ES-I3 (cell line): ENCODE measurements around the gene MZT2B.
"Not testable (repeated sequence)": the region's sequence is repeated elsewhere in the genome, so short reads cannot be mapped to it uniquely, and the experiment has no call there.

Source experiments
- H3K36me3 ChIP-seq: 2 replicates; pipeline ENCODE4 v1.6.1; 2013; ENCODE audit warnings: mild to moderate bottlenecking, low read length, control low read depth, moderate library complexity; ENCODE audit not compliant: insufficient read depth
- H3K4me1 ChIP-seq: 2 replicates; pipeline ENCODE4 v1.6.1; 2013; ENCODE audit warnings: mild to moderate bottlenecking, control low read depth, low read length; ENCODE audit not compliant: insufficient read depth
- H3K9ac ChIP-seq: 2 replicates; pipeline ENCODE4 v1.6.1; 2013; ENCODE audit warnings: low read depth, mild to moderate bottlenecking, low read length, moderate library complexity
- H3K9me3 ChIP-seq: 2 replicates; pipeline ENCODE4 v1.6.1; 2013; ENCODE audit warnings: mild to moderate bottlenecking, low read length, moderate library complexity; ENCODE audit not compliant: control insufficient read depth, insufficient read depth

The MZT2B gene

DNA sequence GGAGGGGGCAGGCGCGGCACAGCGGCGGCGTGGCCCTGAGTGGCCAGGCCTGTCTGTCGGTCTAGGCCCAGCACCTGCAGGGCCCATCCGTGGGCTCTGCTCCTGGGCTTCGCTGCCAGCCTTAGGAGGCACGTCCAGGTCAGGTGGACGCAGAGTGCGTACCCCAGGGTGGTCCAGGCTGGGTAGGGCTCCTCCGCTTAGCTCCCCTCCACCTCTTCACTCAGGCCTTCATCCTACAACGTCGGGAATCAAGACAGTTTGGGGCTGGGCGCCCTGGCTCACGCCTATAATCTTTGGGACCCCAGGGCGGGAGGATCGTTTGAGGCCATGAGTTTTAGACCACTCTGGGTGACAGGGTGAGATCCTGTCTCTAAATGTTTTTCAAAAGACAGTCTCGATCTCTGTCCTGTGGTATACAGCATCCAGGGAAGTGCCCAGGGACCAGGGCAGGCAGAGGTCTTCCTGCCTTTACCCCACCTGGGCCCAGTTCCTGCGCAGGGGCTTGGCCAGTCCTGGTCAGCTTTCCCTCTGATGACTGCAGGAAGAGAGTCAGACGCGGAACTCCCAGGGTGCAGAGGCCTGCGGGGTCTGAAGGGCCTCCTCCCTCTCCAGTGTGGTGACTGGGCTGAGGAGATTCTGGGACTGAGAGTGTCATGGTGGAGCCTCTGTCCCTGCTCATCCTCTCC is 907 bp downstream of the MZT2B start:
- not testable (repeated sequence) for H3K9me3 ChIP-seq, H3K4me1 ChIP-seq, H3K36me3 ChIP-seq
- H3K9ac ChIP-seq, result peak overlapping the region; percentile 55

DNA sequence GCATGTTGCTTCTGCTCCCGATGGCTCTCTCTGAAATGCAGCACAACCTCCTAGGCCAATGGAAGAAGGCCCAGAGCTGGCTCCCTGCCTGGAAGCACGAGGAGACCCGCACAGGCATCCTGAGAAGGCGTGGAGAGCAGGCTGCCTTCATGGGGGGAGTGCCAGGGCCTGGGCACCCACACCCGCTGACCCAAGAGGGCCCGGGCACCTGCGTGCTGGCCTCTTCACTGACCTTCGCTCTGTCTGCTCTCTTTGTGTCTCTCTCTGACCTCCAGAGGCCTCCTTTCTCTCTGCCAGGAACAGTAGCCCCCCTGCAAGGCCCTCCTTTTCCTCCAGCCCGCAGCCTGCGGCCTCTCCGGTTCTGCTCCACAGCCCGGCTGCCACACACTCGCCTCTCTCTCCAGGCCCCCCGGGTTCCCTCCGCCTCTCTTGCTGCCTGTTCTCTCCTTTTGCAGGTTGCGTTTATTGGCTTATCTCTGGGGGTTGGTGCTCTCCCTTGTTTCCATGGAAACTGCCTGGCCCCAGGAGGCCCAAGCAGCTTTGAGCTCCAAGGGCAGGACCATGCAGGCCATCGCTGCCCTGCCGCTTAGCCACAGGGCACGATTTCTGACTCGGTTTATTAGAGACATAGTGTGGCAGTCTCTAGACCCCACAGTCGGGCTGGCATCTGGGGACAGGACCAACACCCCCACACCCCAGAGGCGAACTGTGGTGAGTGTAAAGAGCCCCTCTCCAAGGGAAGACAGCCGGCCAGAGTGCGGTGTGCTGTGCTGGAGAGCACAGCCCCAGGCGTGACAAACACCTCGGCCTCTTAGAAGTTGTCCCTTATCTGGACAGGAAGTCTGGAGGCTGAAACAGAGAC is 1.7 kb downstream of the MZT2B start:
- no peaks in the 10 kb centered on the region for H3K36me3 ChIP-seq
- no peak overlapping the region; the same call in 1 of the 2 replicates for H3K9ac ChIP-seq
- H3K9me3 ChIP-seq, result no peaks in the 10 kb centered on the region
- H3K4me1 ChIP-seq, result peaks cover 6% of the 10 kb centered on the region; the same call in 1 of the 2 replicates

DNA sequence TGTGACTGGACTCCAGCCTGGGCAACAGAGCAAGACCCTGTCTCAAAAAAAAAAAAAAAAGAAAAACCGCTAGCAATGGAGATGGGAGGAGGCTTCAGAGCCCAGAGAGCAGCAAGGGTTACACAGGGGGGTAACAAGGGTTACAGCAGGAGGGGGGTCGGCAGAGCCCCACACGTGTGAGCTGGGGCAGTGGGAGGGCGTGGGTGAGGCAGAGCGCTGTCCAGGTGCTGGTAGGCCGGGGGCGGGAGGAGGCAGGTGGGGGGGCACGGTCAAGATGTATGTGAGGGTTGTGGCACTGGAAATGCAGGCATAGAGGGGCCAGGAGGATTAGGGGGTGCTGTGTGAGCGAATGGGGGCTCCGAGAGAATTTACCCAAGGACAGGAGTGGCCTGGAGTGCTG is 3.4 kb downstream of the MZT2B start:
- Histone ChIP-seq H3K4me1 (peaks cover 6% of the 10 kb centered on the region; the same call in 1 of the 2 replicates), H3K36me3 (no peaks in the 10 kb centered on the region), H3K9me3 (no peaks in the 10 kb centered on the region), H3K9ac (no peak overlapping the region)

DNA sequence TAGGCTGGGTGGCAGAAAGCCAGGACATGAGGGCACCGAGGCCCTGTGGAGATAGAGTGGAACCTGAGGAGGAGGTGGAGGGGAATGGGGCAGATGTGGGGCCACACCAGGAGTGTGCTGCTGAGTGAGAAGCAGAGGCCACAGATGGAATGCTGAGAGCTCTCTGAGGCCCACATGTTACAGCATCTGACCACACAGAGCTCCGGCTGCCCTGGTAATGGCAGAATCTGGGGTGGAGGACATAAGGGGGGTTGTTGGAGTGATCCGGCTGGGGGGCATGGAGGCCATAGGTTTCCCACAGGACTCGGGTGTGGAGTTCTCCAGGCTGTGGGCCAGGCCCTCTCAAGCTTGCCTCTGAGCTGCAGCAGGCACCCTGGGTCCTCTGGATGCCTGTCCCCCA is 3.8 kb downstream of the MZT2B start:
- Histone ChIP-seq H3K9me3 (no peaks in the 10 kb centered on the region), H3K4me1 (peaks cover 6% of the 10 kb centered on the region; the same call in 1 of the 2 replicates), H3K9ac (no peak overlapping the region), H3K36me3 (no peaks in the 10 kb centered on the region)

DNA sequence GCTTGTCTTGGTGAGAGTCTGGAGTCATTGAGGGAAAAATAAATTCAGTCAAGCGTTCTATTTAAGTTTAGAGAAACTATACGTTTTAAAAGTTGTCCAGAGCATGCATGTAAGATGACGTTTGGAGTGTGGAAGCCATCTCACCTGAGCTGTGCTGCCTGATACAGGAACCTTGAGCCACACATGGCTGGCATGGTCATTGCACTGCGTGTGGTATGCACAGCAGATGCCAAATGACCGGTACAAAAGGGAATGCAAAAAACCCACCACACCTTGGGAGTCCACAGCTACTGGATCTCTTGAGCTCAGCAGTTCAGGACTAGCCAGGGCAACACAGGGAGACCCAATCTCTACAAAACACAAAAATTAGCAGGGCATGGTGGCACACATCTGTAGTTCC is 4.3 kb downstream of the MZT2B start:
- Histone ChIP-seq H3K4me1 (peaks cover 6% of the 10 kb centered on the region; the same call in 1 of the 2 replicates), H3K9ac (no peak overlapping the region), H3K36me3 (no peaks in the 10 kb centered on the region), H3K9me3 (no peaks in the 10 kb centered on the region)

DNA sequence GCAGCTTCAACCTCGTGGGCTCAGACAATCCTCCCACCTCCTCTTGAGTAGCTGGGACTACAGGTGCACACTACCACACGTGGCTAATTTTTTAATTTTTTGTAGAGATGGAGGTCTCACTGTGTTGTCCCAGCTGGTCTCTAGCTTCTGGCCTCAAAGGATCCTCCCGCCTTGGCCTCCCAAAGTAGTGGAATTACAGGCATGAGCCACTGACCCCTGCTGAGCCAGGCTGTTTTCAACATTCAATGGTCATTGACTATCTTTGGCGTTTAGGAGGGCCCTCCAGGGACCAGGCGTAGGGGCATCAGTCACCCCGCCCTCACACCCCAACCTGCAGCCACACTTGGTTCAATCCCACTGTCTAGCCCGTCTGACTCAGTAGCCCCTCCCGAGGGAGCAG is 5.2 kb downstream of the MZT2B start:
- Histone ChIP-seq H3K36me3 (no peaks in the 10 kb centered on the region), H3K9ac (no peak overlapping the region), H3K9me3 (no peaks in the 10 kb centered on the region), H3K4me1 (peaks cover 6% of the 10 kb centered on the region; the same call in 1 of the 2 replicates)

DNA sequence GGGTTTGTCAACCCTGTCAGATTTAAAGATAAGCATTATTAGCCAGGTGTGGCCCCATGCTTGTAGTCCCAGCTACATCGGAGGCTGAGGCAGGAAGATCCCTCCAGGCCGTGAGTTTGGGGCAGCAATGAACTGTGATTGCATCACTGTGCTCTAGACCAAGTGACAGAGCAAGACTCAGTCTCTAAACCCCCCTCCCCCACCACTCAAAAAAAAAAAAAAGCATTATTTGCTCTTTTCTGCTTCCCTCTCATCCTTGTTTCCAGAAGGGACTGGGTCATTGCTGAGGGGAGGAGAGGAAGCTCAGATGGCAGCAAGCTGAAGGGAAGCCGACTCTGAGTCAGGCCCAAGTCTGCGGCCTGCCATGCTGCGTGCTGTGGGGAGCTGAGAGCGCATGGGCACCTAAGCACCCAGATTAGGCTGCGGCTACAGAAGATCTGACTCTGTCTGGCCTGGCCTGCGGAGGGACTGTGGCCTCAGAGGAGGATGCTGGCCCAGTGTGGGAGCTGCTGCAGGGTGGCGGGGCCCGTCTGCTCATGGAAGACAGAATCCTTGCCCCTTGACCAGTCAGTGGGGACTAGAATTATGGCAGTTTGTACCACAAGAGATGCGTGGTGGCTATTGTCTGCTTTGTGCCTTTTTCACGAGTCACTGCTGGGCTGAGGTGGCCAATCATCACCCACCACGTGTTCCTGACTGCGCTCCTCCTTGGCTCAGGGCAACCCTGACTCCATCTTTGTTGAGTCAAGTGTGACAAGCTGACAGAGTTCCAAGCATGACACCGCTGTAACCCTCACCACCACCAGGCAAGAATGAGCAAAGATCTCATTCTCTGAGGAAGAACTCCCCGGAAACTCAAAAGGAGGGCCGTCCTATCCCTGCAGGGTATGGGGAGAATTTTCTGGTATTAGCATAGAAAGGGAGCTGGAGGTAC is 6.1 kb downstream of the MZT2B start:
- H3K36me3 ChIP-seq, H3K9me3 ChIP-seq, H3K4me1 ChIP-seq, H3K9ac ChIP-seq: not testable (repeated sequence)

DNA sequence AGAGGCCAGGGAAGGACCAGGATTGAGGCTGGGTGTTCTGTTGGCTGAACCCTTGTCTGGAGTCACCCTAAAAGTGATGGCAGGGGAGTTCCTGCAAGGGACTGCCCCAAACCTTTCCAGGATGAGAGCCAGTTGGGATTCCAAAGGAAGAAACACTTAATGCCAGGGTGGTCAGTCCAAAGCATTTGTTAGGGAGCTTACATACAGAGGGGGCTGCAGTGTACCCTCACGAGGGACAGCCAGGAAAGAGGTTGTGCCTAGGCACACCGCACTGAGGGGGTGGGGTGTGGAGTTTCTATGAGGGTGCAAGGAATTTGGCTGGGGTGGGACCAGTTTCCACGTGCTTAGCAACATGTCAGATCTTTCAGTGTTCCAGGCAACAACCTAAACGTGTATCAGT is 6.9 kb downstream of the MZT2B start:
- not testable (repeated sequence) for H3K36me3 ChIP-seq, H3K4me1 ChIP-seq, H3K9ac ChIP-seq, H3K9me3 ChIP-seq

DNA sequence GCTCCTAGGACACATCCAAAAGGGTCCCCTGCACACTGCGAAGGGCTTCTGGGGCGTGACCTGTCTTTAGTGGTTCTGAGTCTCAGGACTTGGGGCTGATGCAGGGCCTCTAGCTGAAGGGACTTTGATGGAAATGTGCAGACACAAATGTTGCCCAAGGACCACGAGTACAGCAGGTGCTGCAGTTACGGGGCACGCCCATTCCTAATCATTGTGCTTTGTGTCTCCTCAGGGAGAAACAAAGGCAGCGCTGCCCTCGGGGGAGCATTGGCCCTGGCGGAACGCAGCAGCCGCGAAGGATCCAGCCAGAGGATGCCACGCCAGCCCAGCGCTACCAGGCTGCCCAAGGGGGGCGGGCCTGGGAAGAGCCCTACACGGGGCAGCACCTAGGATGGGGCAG is 8.2 kb downstream of the MZT2B start:
- peaks cover 6% of the 10 kb centered on the region; the same call in 1 of the 2 replicates for H3K4me1 ChIP-seq
- no peaks in the 10 kb centered on the region for H3K9me3 ChIP-seq
- H3K9ac ChIP-seq, result no peak overlapping the region
- H3K36me3 ChIP-seq, result no peaks in the 10 kb centered on the region

DNA sequence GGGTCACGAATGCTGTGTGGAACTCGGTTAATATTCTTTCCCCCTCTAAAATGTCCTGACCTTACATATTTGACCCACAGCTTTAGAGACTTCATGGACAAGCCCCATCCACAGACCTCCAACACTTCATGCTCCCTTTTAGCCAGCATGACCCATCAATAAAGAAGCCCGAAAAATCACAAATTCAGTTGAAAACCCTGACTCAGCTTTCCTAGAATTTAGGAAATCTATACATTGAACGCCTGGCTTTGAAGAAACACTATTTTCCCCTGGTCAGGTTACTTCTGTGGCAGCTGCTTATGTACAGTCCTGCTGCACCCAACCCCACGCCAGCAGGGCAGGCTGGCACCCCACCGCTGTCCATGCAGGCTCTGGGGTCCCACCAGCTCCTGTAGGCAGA is 9.3 kb downstream of the MZT2B start:
- H3K9me3 ChIP-seq, H3K36me3 ChIP-seq, H3K4me1 ChIP-seq, H3K9ac ChIP-seq: not testable (repeated sequence)

DNA sequence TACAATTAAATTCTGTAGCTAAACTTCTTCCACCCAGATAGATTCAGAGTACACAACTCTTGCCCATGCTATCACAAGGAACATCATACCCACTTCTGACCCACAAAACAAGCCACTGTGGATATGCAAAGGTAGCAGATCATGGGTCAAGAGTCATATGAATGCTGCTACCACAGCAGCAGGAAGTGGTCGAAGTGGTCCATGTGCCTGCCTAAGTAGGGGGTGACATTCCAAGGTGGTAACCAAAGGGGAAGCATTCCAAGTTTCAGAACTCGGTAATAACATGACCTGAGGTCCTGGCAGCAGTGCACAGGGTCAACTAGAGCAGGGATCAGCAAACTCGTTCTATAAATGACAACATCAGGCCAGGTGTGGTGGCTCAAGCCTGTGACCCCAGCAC is 10.4 kb downstream of the MZT2B start:
- not testable (repeated sequence) for H3K36me3 ChIP-seq, H3K9ac ChIP-seq, H3K4me1 ChIP-seq, H3K9me3 ChIP-seq

DNA sequence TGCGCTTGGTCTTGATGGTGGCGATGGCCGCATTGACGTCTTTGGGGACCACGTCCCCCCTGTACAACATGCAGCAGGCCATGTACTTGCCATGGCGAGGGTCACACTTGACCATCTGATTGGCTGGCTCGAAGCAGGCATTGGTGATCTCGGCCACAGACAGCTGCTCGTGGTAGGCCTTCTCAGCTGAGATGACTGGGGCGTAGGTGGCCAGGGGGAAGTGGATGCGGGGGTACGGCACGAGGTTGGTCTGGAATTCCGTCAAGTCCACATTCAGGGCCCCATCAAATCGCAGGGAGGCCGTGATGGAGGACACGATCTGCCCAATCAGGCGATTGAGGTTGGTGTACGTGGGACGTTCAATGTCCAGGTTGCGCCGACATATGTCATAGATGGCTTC is 11.8 kb downstream of the MZT2B start:
- not testable (repeated sequence) for H3K4me1 ChIP-seq, H3K9me3 ChIP-seq, H3K36me3 ChIP-seq, H3K9ac ChIP-seq

DNA sequence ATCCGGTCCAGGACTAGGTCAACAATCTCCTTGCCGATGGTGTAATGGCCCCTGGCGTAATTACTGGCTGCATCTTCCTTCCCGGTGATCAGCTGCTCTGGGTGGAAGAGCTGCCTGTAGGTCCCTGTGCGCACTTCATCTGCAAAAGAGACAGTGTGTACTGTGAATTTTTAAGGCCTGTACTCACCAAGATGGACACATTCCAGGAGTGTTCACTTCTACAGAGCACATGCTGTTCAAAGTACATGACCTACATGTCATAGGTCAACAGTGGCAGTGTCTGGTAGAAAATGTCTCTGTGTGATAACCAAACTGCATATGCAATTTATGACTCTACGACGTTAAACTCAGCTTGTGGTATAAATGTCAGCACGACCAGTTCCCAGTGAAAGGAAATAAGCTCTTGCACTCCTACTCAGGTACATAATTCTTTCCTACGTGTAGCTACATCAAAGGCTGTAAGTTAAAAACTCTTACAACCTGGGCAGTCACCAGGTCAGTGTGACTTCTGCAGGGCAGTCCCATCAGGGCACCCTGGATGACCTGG is 13.1 kb downstream of the MZT2B start:
- not testable (repeated sequence) for H3K4me1 ChIP-seq, H3K9ac ChIP-seq, H3K36me3 ChIP-seq, H3K9me3 ChIP-seq

DNA sequence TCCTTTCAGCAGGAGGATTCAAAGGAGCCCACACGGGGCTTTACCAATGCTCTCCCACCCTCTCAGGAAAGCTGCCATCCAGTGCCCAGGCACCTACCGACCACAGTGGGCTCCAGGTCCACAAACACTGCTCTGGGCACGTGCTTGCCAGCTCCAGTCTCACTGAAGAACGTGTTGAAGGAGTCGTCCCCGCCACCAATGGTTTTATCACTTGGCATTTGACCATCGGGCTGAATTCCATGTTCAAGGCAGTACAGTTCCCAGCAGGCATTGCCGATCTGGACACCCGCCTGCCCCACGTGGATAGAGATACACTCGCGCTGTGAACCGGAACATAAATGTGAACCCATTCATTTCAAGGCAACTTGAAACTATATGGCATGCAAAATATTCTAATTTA is 14.0 kb downstream of the MZT2B start:
- not testable (repeated sequence) for H3K9ac ChIP-seq, H3K36me3 ChIP-seq, H3K4me1 ChIP-seq, H3K9me3 ChIP-seq
